Esophagus squamous epithelium (tissue), 5 donors: Measurements from ENCODE around the gene ABCB8. TPM values are rescaled to one million over a fixed set of nuclear protein-coding genes. Genes with fewer than 3 reads are reported as not detected.

Experiments used
- DNase-seq: peaks from one replicate; lab custom pipeline; 2025; lab: John Stamatoyannopoulos, UW
- H3K27ac ChIP-seq, 4 donors: fragments of 200-600 bp; sonication (generic); one replicate each; pipeline ENCODE4 v1.5.1; 2016 to 2019; ENCODE audit warnings: mild to moderate bottlenecking in 1 of 4
- H3K27me3 ChIP-seq, 4 donors: fragments of 200-600 bp; sonication (generic); 1 replicate in 3 of 4; 2 replicates in 1 of 4; pipeline versions ENCODE4 v1.5.1 to v1.6.0; 2017 to 2021; ENCODE audit warnings: antibody characterized with exemption in 1 of 4
- H3K36me3 ChIP-seq, 3 donors: fragments of 200-600 bp; sonication (generic); one replicate each; pipeline ENCODE4 v1.5.1; 2016 to 2019
- H3K4me1 ChIP-seq, 3 donors: fragments of 200-600 bp; sonication (generic); one replicate each; pipeline ENCODE4 v1.5.1; 2017 to 2019
- H3K4me3 ChIP-seq, 4 donors: fragments of 200-600 bp; sonication (generic); 1 replicate in 3 of 4; 2 replicates in 1 of 4; pipeline ENCODE4 v1.5.1; 2016 to 2019; ENCODE audit warnings: mild to moderate bottlenecking in 2 of 4, moderate library complexity in 1 of 4
- H3K9me3 ChIP-seq, 3 donors: fragments of 200-600 bp; sonication (generic); one replicate each; pipeline ENCODE4 v1.5.1; 2016 to 2019
- POLR2A ChIP-seq, 4 donors: fragments of 450-650 bp; IDR thresholded peaks; one replicate each; pipeline ENCODE4 v1.6.1; 2017; ENCODE audit warnings: antibody characterized with exemption in 4 of 4, mild to moderate bottlenecking in 4 of 4, moderate library complexity in 3 of 4
- WGBS, 2 donors: methylation state at CpG; one replicate each; pipeline ENCODE4 v1.1.5; 2018; 5-methylcytosine and 5-hydroxymethylcytosine counted together
- intact Hi-C: fragments of 100-400 bp; cut with DNase I; formaldehyde crosslinking; loops from one replicate; pipeline ENCODE4 v1.15.0; 2022
- total RNA-seq, 4 donors: library from RNA; depleted of rRNA; stranded (reverse); fragments of >200 nt; gene quantifications; one replicate each; pipeline ENCODE4 v1.1.0, GENCODE V29; 2016
- TF ChIP-seq, protein P1 (sequence below), 6 experiments: fragments of 450-650 bp in 4 of 6; fragments of 200-600 bp in 2 of 6; sonication (generic) in 2 of 6; IDR thresholded peaks; one replicate each; pipeline ENCODE4 v1.5.1; 2016 to 2019; ENCODE audit warnings: antibody characterized with exemption in 6 of 6, mild to moderate bottlenecking in 4 of 6, moderate library complexity in 4 of 6
- donor health status: DM: yes; HTN: yes; CAD: no.

Gene ABCB8
- total RNA-seq, 4 donors from 2014 or later, result 23.1 to 41.0 (median 26.1) TPM

DNA sequence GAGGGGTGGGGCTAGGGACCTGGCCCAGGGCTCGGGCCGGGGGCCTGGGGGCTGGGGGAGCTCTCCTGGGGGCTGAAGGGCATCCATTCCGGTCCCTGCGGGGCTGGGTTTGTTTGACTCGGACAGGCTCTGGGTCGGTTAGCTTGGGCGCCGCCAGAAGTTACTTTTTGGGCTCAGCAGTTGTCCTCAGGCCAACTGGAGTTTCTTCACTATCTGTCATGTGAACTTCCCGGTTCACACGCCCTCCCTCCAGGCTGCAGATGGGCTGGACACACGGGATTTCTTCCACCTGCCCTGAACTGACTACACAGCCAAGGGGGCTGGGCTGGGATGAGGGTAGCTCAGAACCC is 34.9 kb downstream of the ABCB8 start:
- H3K4me3 ChIP-seq, result peak overlapping the region in 2 of 4 donors; percentile 23 to 55
- 33 to 40% methylated on average over 1 to 3 of the region's 11 CpGs for WGBS, 2 donors
- TF ChIP-seq, protein P1, sequence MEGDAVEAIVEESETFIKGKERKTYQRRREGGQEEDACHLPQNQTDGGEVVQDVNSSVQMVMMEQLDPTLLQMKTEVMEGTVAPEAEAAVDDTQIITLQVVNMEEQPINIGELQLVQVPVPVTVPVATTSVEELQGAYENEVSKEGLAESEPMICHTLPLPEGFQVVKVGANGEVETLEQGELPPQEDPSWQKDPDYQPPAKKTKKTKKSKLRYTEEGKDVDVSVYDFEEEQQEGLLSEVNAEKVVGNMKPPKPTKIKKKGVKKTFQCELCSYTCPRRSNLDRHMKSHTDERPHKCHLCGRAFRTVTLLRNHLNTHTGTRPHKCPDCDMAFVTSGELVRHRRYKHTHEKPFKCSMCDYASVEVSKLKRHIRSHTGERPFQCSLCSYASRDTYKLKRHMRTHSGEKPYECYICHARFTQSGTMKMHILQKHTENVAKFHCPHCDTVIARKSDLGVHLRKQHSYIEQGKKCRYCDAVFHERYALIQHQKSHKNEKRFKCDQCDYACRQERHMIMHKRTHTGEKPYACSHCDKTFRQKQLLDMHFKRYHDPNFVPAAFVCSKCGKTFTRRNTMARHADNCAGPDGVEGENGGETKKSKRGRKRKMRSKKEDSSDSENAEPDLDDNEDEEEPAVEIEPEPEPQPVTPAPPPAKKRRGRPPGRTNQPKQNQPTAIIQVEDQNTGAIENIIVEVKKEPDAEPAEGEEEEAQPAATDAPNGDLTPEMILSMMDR (IDR thresholded peaks at IDR 0.05), result no peak
- TF ChIP-seq POLR2A (IDR thresholded peaks at IDR 0.05), result no peak
- peak overlapping the region; percentile 47 to 97 (median 84) for H3K27ac ChIP-seq
- no peaks in the 10 kb centered on the region for H3K9me3 ChIP-seq
- DNase-seq, result no peak
- H3K4me1 ChIP-seq, result peaks cover 34 to 55% (median 47%) of the 10 kb centered on the region in 3 donors
- H3K36me3 ChIP-seq, result peaks cover 15 to 62% (median 43%) of the 10 kb centered on the region in 3 donors
- H3K27me3 ChIP-seq, result no peaks in the 10 kb centered on the region
- intact Hi-C loops, result no loop called here

DNA sequence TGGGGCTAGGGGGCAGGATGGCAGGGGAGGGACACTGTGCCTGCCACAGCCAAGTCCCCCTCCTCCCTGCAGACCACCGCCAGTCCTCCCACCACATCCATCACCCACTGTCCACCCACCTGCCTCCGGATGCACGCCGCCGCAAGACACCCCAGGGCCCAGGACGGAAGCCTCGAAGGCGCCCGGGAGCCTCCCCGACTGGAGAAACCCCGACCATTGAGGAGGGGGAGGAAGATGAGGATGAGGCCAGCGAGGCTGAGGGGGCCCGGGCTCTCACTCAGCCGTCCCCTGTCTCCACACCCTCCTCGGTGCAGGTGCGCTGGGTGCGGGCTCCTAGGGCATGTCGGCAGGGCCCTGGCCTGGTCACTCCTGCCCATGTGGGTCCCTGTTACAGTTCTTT is 36.2 kb downstream of the ABCB8 start:
- Histone ChIP-seq H3K4me3 (no peak overlapping the region), H3K36me3 (peaks cover 15 to 75% (median 51%) of the 10 kb centered on the region in 3 donors), H3K9me3 (no peaks in the 10 kb centered on the region), H3K27ac (no peak overlapping the region), H3K4me1 (peaks cover 26 to 44% (median 36%) of the 10 kb centered on the region in 3 donors), H3K27me3 (no peaks in the 10 kb centered on the region)
- intact Hi-C loops, result no loop called here
- TF ChIP-seq POLR2A (IDR thresholded peaks at IDR 0.05), result no peak
- WGBS, 2 donors, result 80 to 91% methylated on average over 1 to 6 of the region's 18 CpGs
- no peak for DNase-seq

DNA sequence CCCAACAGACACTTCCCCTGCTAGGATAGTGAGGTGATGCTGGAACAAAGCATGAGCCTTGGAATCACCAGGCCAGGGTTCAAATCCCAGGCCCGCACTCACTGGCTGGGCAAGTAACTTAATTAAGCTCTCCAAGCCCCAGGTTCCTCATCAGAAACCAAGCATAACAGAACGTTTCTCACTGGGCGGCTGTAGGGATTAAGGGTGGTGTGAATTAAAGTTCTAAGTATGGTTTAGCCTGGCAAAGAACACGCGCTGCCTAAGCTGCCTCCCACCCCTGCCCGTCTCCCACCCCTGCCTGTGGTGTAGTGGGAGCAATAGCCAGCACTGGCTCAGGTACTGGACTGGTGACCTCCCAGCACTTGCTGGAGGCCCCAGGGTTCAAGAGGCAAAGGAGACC is 36.7 kb downstream of the ABCB8 start:
- Histone ChIP-seq H3K27ac (no peak overlapping the region), H3K27me3 (no peaks in the 10 kb centered on the region), H3K4me1 (peaks cover 26 to 42% (median 34%) of the 10 kb centered on the region in 3 donors), H3K36me3 (peaks cover 15 to 80% (median 57%) of the 10 kb centered on the region in 3 donors), H3K4me3 (no peak overlapping the region), H3K9me3 (no peaks in the 10 kb centered on the region)
- no peak for TF ChIP-seq POLR2A (IDR thresholded peaks at IDR 0.05)
- WGBS, 2 donors, result 81 to 100% methylated on average over 3 to 4 of the region's 6 CpGs
- intact Hi-C loops, result no loop called here
- DNase-seq, result no peak

DNA sequence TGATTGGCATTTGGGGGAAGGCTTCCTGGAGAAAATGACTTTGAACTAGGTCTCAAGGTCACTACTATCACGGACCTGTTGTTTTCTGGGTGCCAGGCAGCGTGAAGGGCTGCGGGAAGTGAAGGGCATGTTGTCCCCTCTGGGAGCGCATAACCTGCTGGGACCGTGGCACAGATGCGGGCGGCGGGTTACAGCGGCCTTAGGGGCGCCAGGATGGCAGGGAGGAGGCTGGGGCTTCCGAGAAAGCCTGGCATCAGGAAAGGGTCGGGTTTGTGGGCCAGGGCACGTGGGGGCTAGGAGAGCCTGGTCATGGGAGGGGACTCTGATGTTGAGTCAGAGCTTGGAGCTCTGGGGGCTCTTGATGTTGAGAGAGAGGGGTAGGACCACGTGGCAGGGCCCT is 37.3 kb downstream of the ABCB8 start:
- no peak for DNase-seq
- no peak for TF ChIP-seq POLR2A (IDR thresholded peaks at IDR 0.05)
- TF ChIP-seq, protein P1 (IDR thresholded peaks at IDR 0.05), result no peak
- peaks cover 17 to 86% (median 62%) of the 10 kb centered on the region in 3 donors for H3K36me3 ChIP-seq
- no peak overlapping the region for H3K4me3 ChIP-seq
- H3K27me3 ChIP-seq, result no peaks in the 10 kb centered on the region
- H3K4me1 ChIP-seq, result peaks cover 23 to 36% (median 29%) of the 10 kb centered on the region in 3 donors
- H3K27ac ChIP-seq, result no peak overlapping the region
- no peaks in the 10 kb centered on the region for H3K9me3 ChIP-seq
- intact Hi-C loops, result no loop called here
- 86 to 97% methylated on average over 11 to 14 of the region's 14 CpGs for WGBS, 2 donors

DNA sequence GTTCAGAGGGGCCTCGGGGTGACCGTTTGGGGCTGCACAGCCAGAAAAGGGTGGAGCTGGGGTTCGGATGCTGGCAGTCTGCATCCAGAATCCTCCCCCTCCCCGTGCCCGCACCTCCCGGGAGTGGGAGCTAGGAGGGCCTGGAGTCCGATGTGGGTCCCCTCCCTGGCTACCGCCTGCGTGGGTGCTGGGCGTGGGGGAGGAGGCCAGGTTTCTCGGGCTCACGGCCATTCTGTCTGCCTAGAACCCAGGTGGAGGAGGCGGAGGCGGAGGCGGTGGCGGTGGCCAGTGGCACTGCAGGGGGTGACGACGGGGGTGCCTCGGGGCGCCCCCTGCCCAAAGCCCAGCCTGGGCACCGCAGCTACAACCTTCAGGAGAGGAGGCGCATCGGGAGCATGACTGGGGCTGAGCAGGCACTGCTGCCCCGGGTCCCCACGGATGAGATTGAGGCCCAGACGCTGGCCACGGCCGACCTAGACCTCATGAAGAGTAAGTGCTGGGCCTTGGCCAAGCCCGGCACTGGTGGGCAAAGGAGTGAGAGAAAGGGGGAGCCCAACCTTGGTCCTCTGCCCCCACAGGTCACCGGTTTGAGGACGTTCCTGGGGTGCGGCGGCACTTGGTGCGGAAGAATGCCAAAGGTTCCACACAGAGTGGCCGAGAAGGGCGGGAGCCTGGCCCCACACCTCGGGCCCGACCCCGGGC is 38.2 kb downstream of the ABCB8 start:
- 93% methylated on average over 16 of the region's 39 CpGs for WGBS, 2 donors
- Histone ChIP-seq H3K4me3 (no peak overlapping the region), H3K27me3 (no peaks in the 10 kb centered on the region), H3K36me3 (peaks cover 26 to 95% (median 71%) of the 10 kb centered on the region in 3 donors), H3K27ac (no peak overlapping the region), H3K9me3 (no peaks in the 10 kb centered on the region), H3K4me1 (peaks cover 14 to 27% (median 19%) of the 10 kb centered on the region in 3 donors)
- DNase-seq, result no peak
- intact Hi-C loops, result no loop called here
- TF ChIP-seq POLR2A (IDR thresholded peaks at IDR 0.05), result no peak
- TF ChIP-seq, protein P1 (IDR thresholded peaks at IDR 0.05), result no peak

DNA sequence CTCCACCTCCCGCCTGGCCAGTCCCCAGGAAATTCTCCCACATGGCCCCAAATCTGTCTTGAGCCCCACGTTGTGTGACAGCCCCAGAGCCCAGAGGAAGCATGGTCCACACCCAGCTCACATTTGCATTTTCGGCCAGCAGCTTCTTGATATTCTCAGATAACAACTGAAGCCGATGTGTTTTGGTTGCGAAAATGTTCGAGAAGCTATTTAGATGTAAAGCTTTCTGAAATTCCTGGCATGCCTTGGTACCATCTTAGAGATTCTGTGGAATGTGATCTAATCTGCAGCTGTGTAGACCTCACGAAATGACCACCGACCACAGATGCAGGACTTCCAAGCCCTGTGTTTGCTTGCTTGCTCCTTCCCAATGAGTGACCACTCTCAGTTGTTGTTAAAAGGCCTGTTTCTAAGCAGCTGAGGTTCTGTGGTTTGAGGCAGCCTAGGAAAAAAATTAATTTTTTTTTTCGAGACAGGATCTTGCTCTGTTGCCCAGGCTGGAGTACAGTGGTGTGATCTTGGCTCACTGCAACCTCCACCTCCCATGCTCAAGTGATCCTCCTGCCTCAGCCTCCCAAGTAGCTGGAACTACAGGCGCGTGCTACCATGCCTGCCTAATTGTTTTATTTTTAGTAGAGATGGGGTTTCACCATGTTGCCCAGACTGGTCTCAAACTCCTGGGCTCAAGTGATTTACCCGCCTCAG is 40.0 kb downstream of the ABCB8 start:
- no peak overlapping the region for H3K27ac ChIP-seq
- H3K4me1 ChIP-seq, result peaks cover 0 to 9% (median 1%) of the 10 kb centered on the region in 3 donors
- DNase-seq, result no peak
- no peaks in the 10 kb centered on the region for H3K27me3 ChIP-seq
- no peak for TF ChIP-seq POLR2A (IDR thresholded peaks at IDR 0.05)
- TF ChIP-seq, protein P1 (IDR thresholded peaks at IDR 0.05), result no peak
- no peak overlapping the region for H3K4me3 ChIP-seq
- intact Hi-C loops, result no loop called here
- H3K9me3 ChIP-seq, result no peaks in the 10 kb centered on the region
- WGBS, 2 donors, result 87 to 89% methylated on average over 8 to 10 of the region's 12 CpGs
- H3K36me3 ChIP-seq, result peaks cover 35 to 100% (median 83%) of the 10 kb centered on the region in 3 donors
